DOHH2 (cell line): ENCODE measurements around the gene CAPN1.

ENCODE experiments used
- H3F3A ChIP-seq: fragments of 200-600 bp; sonication (generic), shearing (Covaris generic); 2 replicates; pipeline ENCODE4 v1.6.0; 2016; ENCODE audit warnings: antibody characterized with exemption, mild to moderate bottlenecking; ENCODE audit not compliant: control insufficient read depth, insufficient read depth
- H3K27ac ChIP-seq: fragments of 200-600 bp; sonication (generic); 2 replicates; pipeline ENCODE4 v1.5.1; 2014; ENCODE audit warnings: low read depth, mild to moderate bottlenecking, low read length, moderate library complexity
- H3K27me3 ChIP-seq: fragments of 200-600 bp; sonication (generic); 2 replicates; pipeline ENCODE4 v1.6.1; 2014; ENCODE audit warnings: mild to moderate bottlenecking, low read length, mixed read lengths; ENCODE audit not compliant: control insufficient read depth
- H3K36me3 ChIP-seq: fragments of 200-600 bp; sonication (generic); 2 replicates; pipeline ENCODE4 v1.6.1; 2014; ENCODE audit warnings: mild to moderate bottlenecking, low read length, moderate library complexity, mixed read lengths; ENCODE audit not compliant: control insufficient read depth
- H3K4me1 ChIP-seq: fragments of 200-600 bp; sonication (generic); 2 replicates; pipeline ENCODE4 v1.6.1; 2014; ENCODE audit warnings: mild to moderate bottlenecking, low read length, mixed read lengths; ENCODE audit not compliant: control insufficient read depth
- H3K4me2 ChIP-seq: fragments of 200-600 bp; sonication (generic); 2 replicates; pipeline ENCODE4 v1.6.0; 2014; ENCODE audit warnings: mild to moderate bottlenecking, low read length, moderate library complexity
- H3K4me3 ChIP-seq: fragments of 200-600 bp; sonication (generic); 2 replicates; pipeline ENCODE4 v1.5.1; 2014; ENCODE audit warnings: mild to moderate bottlenecking, low read length, mixed read lengths
- H3K79me2 ChIP-seq: fragments of 200-600 bp; sonication (generic); 2 replicates; pipeline ENCODE4 v1.6.1; 2014; ENCODE audit warnings: mild to moderate bottlenecking, low read length, mixed read lengths; ENCODE audit not compliant: control insufficient read depth
- H3K9me2 ChIP-seq: fragments of 200-600 bp; sonication (generic); replicated peaks from 2 replicates; pipeline ENCODE4 v1.6.1; 2014; ENCODE audit warnings: mild to moderate bottlenecking, low read length, mixed read lengths; ENCODE audit not compliant: control insufficient read depth
- H3K9me3 ChIP-seq: fragments of 200-600 bp; sonication (generic); 2 replicates; pipeline ENCODE4 v1.6.1; 2014; ENCODE audit warnings: antibody characterized with exemption, low read length, mixed read lengths; ENCODE audit not compliant: control insufficient read depth, insufficient read depth
- H4K20me1 ChIP-seq: fragments of 200-600 bp; sonication (generic); 2 replicates; pipeline ENCODE4 v1.6.0; 2014; ENCODE audit warnings: low read depth, mild to moderate bottlenecking, antibody characterized with exemption, low read length, moderate library complexity; ENCODE audit not compliant: control insufficient read depth, insufficient read depth
- CTCF ChIP-seq: fragments of 200-600 bp; sonication (generic); IDR thresholded peaks from one replicate; pipeline ENCODE4 v1.5.1; 2014; ENCODE audit warnings: antibody characterized with exemption, mild to moderate bottlenecking, low read depth, low read length; ENCODE audit not compliant: poor library complexity, severe bottlenecking
- EZH2phosphoT487 ChIP-seq: fragments of 200-600 bp; sonication (generic); IDR thresholded peaks from 2 replicates; pipeline ENCODE4 v1.6.1; 2017; ENCODE audit warnings: borderline replicate concordance, mild to moderate bottlenecking, antibody characterized with exemption, low read length, moderate library complexity, mixed read lengths

The CAPN1 gene

GRCh38 chr11:65135633-65136145, 46.0 kb upstream of the CAPN1 start:
- H3K36me3 ChIP-seq, result peaks cover 34% of the 10 kb centered on the region
- H3K79me2 ChIP-seq, result peaks cover 46% of the 10 kb centered on the region
- H3K4me3 ChIP-seq, result peak overlapping the region; percentile 99
- H3K9me3 ChIP-seq, result no peaks in the 10 kb centered on the region
- no peaks in the 10 kb centered on the region for H3K27me3 ChIP-seq
- H3K9me2 ChIP-seq, result no peaks in the 10 kb centered on the region
- TF ChIP-seq EZH2phosphoT487 (no peak), CTCF (no peak)
- peak overlapping the region; percentile 99 for H3K4me2 ChIP-seq
- peaks cover 39% of the 10 kb centered on the region for H3K4me1 ChIP-seq
- peak overlapping the region; percentile 100 for H3K27ac ChIP-seq
- peaks cover 25% of the 10 kb centered on the region for H3F3A ChIP-seq
- H4K20me1 ChIP-seq, result peaks cover 12% of the 10 kb centered on the region; the same call in 1 of the 2 replicates

- no peak for TF ChIP-seq EZH2phosphoT487
- no peak for TF ChIP-seq CTCF
- peaks cover 4% of the 10 kb centered on the region; the same call in 1 of the 2 replicates for H4K20me1 ChIP-seq
- peak overlapping the region; percentile 99 for H3K4me2 ChIP-seq
- H3F3A ChIP-seq, result peaks cover 21% of the 10 kb centered on the region
- no peaks in the 10 kb centered on the region for H3K9me2 ChIP-seq
- peak overlapping the region; percentile 99 for H3K4me3 ChIP-seq
- H3K79me2 ChIP-seq, result peaks cover 37% of the 10 kb centered on the region
- H3K4me1 ChIP-seq, result peaks cover 39% of the 10 kb centered on the region
- peaks cover 25% of the 10 kb centered on the region for H3K36me3 ChIP-seq
- H3K9me3 ChIP-seq, result no peaks in the 10 kb centered on the region
- H3K27me3 ChIP-seq, result no peaks in the 10 kb centered on the region
- H3K27ac ChIP-seq, result no peak overlapping the region
Observed at GRCh38 chr11:65136515-65137096, 45.1 kb upstream of the CAPN1 start.

- Histone ChIP-seq H3K4me1 (peaks cover 60% of the 10 kb centered on the region), H3K27me3 (no peaks in the 10 kb centered on the region), H4K20me1 (no peaks in the 10 kb centered on the region), H3K9me2 (no peaks in the 10 kb centered on the region), H3K27ac (peak overlapping the region; percentile 29), H3K4me3 (peak overlapping the region; percentile 27), H3K79me2 (no peaks in the 10 kb centered on the region), H3F3A (peaks cover 16% of the 10 kb centered on the region; the same call in 1 of the 2 replicates), H3K36me3 (peaks cover 3% of the 10 kb centered on the region; the same call in 1 of the 2 replicates), H3K4me2 (peak overlapping the region; percentile 46), H3K9me3 (peaks cover 7% of the 10 kb centered on the region; the same call in 1 of the 2 replicates)
- TF ChIP-seq EZH2phosphoT487, result no peak
- TF ChIP-seq CTCF, result no peak
Observed at GRCh38 chr11:65141896-65142494, 39.7 kb upstream of the CAPN1 start.
